ENCODE results near the gene ASB15. TPM values are rescaled to one million over a fixed set of nuclear protein-coding genes. Genes with fewer than 3 reads are reported as not detected.

The ASB15 gene
- total and polyA plus RNA-seq, 2 donors (not counting 3 experiments of a cell fraction or from before 2014, with no cell fraction given) = not detected

DNA sequence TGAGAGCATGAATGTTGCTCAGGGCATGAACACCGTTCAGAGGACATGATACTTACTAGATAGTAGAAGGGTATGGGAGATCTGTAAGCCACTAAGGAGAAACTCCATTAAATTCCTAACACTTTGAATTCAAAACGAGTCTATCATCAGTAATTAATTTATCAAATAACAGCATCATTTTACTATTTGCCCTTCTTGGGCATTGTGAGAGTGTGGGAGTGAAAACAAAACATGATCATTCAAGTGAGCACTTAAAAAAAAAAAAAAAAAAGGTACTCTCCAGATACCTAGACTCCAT lies 20.5 kb upstream of the ASB15 start:
- Histone ChIP-seq H3K27ac (ENCODE audit: insufficient read depth, low read depth, low read length) (no peak overlapping the region), H3K4me1 (ENCODE audit: control insufficient read depth, extremely low read depth, insufficient read depth, low read length) (no peaks in the 10 kb centered on the region), H3K9me3 (replicated peaks; ENCODE audit: control insufficient read depth, insufficient read depth, low read length) (no peaks in the 10 kb centered on the region), H3K9me1 (replicated peaks; ENCODE audit: control insufficient read depth, extremely low read depth, insufficient read depth, low read length) (no peaks in the 10 kb centered on the region), H3K27me3 (ENCODE audit: control insufficient read depth in 2 of 2, insufficient read depth in 2 of 2, low read length in 2 of 2) (no peaks in the 10 kb centered on the region), H3K4me2 (ENCODE audit: insufficient read depth, low read length) (no peak overlapping the region), H3K4me3 (replicated peaks in 1 of 3; ENCODE audit: insufficient read depth in 1 of 3, low read depth in 1 of 3, low read length in 3 of 3) (no peak overlapping the region), H3K9ac (replicated peaks; ENCODE audit: extremely low read depth, insufficient read depth, low read length) (no peak overlapping the region), H3K36me3 (ENCODE audit: control insufficient read depth in 2 of 2, extremely low read depth in 1 of 2, insufficient read depth in 2 of 2, low read length in 2 of 2) (no peaks in the 10 kb centered on the region), H2AFZ (ENCODE audit: low read depth, low read length) (peak overlapping the region; percentile 37), H4K20me1 (replicated peaks; ENCODE audit: control insufficient read depth, extremely low read depth, insufficient read depth, low read length) (no peaks in the 10 kb centered on the region), H3K79me2 (ENCODE audit: control insufficient read depth, insufficient read depth, low read length) (no peaks in the 10 kb centered on the region)
- POLR2A ChIA-PET = no interaction called here
- CTCF ChIA-PET = interaction anchor here (0.6 to 4.6 kb wide), 23 partner anchors 10 to 1204 kb away, joined by 3 to 33 read pairs (median 4); partner anchors contain the start of genes NDUFA5 and WASL
- no peak for FAIRE-seq
- DNase-seq (ENCODE audit: low read depth, low spot score) = no peak
- intact Hi-C loops (cut with micrococcal nuclease) (loop anchor here (1.0 to 5.0 kb wide), 7 partner anchors 52 to 292 kb away; no protein-coding TSS in a partner anchor), dilution Hi-C loops (cut with MboI; ENCODE audit: extremely low pct_ligation_motif_present, low sequenced_read_pairs) (no loop called here)
- no TSS peak for BruUV-seq (replicated peaks)
- TF ChIP-seq MYC (IDR thresholded peaks at IDR 0.05; ENCODE audit: low read depth, low read length) (no peak), POLR2A (IDR thresholded peaks at IDR 0.05; ENCODE audit: low read depth, low read length) (no peak), FOS (IDR thresholded peaks at IDR 0.05; ENCODE audit: borderline replicate concordance, insufficient read depth, low read length) (no peak), CTCF (IDR thresholded peaks at IDR 0.05; ENCODE audit: extremely low read depth in 1 of 2, insufficient read depth in 1 of 2, low read depth in 1 of 2, low read length in 2 of 2) (no peak), JUN (IDR thresholded peaks at IDR 0.05; ENCODE audit: borderline replicate concordance, insufficient read depth, insufficient read length, low read depth) (no peak), MAX (IDR thresholded peaks at IDR 0.05; ENCODE audit: insufficient read depth, insufficient read length) (no peak), EZH2 (IDR thresholded peaks at IDR 0.05; ENCODE audit: borderline replicate concordance, low read depth, low read length, severe bottlenecking) (no peak), POLR2AphosphoS5 (IDR thresholded peaks at IDR 0.05; ENCODE audit: insufficient read depth, low read depth, low read length) (no peak), GATA2 (IDR thresholded peaks at IDR 0.05; ENCODE audit: insufficient read depth, insufficient read length, low read depth, low read length) (no peak)

Data from endothelial cell of umbilical vein (primary cell).